Ishikawa (cell line): ENCODE results near the gene INSIG1.

Experiments
- CREB1 ChIP-seq: IDR thresholded peaks from 2 replicates; pipeline ENCODE4 v1.6.1; 2012; ENCODE audit warnings: low read depth
- EP300 ChIP-seq: IDR thresholded peaks from 2 replicates; pipeline ENCODE4 v1.6.1; 2012; ENCODE audit warnings: borderline replicate concordance
- FOXM1 ChIP-seq: IDR thresholded peaks from 2 replicates; pipeline ENCODE4 v1.6.1; 2012; ENCODE audit warnings: low read depth, borderline replicate concordance
- TEAD4 ChIP-seq: IDR thresholded peaks from 2 replicates; pipeline ENCODE4 v1.6.1; 2012
- ZBTB7A ChIP-seq: IDR thresholded peaks from 2 replicates; pipeline ENCODE4 v1.6.1; 2012; ENCODE audit warnings: low read depth

GRCh38 chr7:155316427-155317113 lies 18.9 kb downstream of the INSIG1 start:
- TF ChIP-seq CREB1 (no peak), ZBTB7A (no peak), FOXM1 (no peak), TEAD4 (no peak), EP300 (no peak)
